HG03460 (cell line): ENCODE data around the gene TM7SF3.
A peak's percentile ranks its signal among the peaks of the same experiment; 100 is the strongest.
"Not testable (repeated sequence)": the region's sequence is repeated elsewhere in the genome, so short reads cannot be mapped to it uniquely, and the experiment has no call there.

Experiments
- ATAC-seq: cut with Tn5 transposase; IDR thresholded peaks from one replicate; pipeline ENCODE4 v1.9.1; 2021; ENCODE audit not compliant: unreplicated experiment

TM7SF3 gene

GRCh38 chr12:26987634-26988424, 26.4 kb downstream of the TM7SF3 start:
- no peak for ATAC-seq

- no peak for ATAC-seq
Measured at GRCh38 chr12:26982866-26983265, 31.3 kb downstream of the TM7SF3 start.

GRCh38 chr12:26979733-26980132, 34.5 kb downstream of the TM7SF3 start:
- no peak for ATAC-seq

GRCh38 chr12:26978801-26979200, 35.4 kb downstream of the TM7SF3 start:
- ATAC-seq: no peak

GRCh38 chr12:26976687-26977086, 37.5 kb downstream of the TM7SF3 start:
- no peak for ATAC-seq

- ATAC-seq: peak; percentile 99
Measured at GRCh38 chr12:26971963-26972362, 42.2 kb downstream of the TM7SF3 start.

GRCh38 chr12:26970136-26970535, 44.0 kb downstream of the TM7SF3 start:
- no peak for ATAC-seq

GRCh38 chr12:26966842-26967241, 47.3 kb downstream of the TM7SF3 start:
- no peak for ATAC-seq

GRCh38 chr12:26963413-26963812, 50.8 kb downstream of the TM7SF3 start:
- ATAC-seq: no peak

- no peak for ATAC-seq
Measured at GRCh38 chr12:26961803-26962202, 52.4 kb downstream of the TM7SF3 start.

- ATAC-seq: not testable (repeated sequence)
Measured at GRCh38 chr12:26961391-26961790, 52.8 kb downstream of the TM7SF3 start.

GRCh38 chr12:26954027-26954426, 60.2 kb downstream of the TM7SF3 start:
- no peak for ATAC-seq

GRCh38 chr12:26953447-26953846, 60.7 kb downstream of the TM7SF3 start:
- ATAC-seq: no peak

- no peak for ATAC-seq
Measured at GRCh38 chr12:26948309-26948708, 65.9 kb downstream of the TM7SF3 start.

- no peak for ATAC-seq
Measured at GRCh38 chr12:26941215-26941594, 73.0 kb downstream of the TM7SF3 start.

- no peak for ATAC-seq
Measured at GRCh38 chr12:26940516-26941214, 73.5 kb downstream of the TM7SF3 start.

- no peak for ATAC-seq
Measured at GRCh38 chr12:26939953-26940352, 74.2 kb downstream of the TM7SF3 start.

GRCh38 chr12:26939192-26939832, 74.9 kb downstream of the TM7SF3 start:
- no peak for ATAC-seq

- peak; percentile 14 for ATAC-seq
Measured at GRCh38 chr12:26938701-26939062, 75.5 kb downstream of the TM7SF3 start.

- peak; percentile 82 for ATAC-seq
Measured at GRCh38 chr12:26937863-26938700, 76.1 kb downstream of the TM7SF3 start, which contains the start of the genes FGFR1OP2 and INTS13. Gene FGFR1OP2 (plus strand): TSS chr12:26938470. CDS start chr12:26954159, 15,689 bp downstream. Gene INTS13 (minus strand): TSS chr12:26937981. CDS start chr12:26936803, 1,178 bp downstream.

GRCh38 chr12:26937443-26937862, 76.7 kb downstream of the TM7SF3 start:
- ATAC-seq: no peak
